IPS DF 4.7 (cell line): Measurements from ENCODE around the gene AMN1.
"Not testable (repeated sequence)": the region's sequence is repeated elsewhere in the genome, so short reads cannot be mapped to it uniquely, and the experiment has no call there.

Experiments
- DNase-seq: peaks from one replicate; pipeline ENCODE4 v3.0.0-alpha.2; 2013; ENCODE audit warnings: low spot score; ENCODE audit errors: extremely low read depth

Gene AMN1

DNA sequence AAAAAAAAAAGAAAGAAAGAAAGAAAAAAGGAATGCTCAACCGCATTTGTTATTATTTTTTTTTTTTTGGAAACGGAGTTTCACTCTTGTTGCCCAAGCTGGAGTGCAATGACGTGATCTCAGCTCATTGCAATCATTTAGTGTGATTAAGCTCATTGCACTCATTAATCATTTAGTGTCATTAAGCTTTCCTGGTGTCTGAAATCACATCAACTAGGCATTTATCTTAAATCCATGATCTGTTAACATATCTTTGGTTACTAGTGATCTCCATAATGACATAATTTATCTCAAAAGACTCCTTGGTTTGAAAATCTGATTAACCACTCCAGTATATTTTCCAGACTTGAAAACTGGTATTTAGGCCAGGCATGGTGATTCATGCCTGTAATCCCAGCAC is 43.0 kb downstream of the AMN1 start:
- no peak for DNase-seq

DNA sequence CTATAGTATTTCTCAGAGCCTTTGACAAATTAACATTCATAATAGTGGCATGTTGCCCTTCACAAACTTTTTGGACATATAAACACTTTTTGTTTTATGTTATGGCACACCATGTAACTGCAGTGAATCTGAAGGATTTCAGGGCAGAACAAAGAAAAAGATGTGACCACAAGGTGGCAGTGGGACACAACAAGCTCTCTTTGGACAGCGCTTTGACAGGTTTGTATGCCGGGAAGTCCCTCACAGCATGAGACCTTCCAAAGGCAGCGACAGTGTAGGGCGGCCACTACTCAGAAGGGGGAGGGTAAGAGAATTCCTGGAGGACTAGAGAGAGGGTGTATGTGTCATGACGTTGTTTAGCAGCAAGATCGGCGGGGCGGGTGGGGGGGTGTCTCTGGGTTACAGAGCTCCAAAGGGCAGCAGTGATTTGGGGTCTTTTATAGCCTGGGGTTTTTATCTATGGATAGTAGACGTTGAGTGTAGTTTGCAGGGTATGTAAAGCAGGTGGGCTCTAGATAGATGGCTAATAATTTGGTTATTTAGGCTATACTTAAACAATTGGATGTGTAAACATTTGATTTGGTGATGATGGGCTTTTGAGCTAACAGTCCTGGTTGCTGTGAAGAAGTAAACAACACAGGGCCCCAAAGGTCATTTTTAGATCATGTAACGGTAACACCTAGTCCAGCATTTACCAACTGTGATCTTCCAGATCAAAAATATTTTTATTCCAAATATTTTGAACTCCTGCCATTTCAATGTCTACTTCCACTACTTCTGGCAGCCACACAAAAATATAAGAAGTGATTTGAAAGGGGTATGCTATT is 46.5 kb downstream of the AMN1 start:
- peak; percentile 95 for DNase-seq

DNA sequence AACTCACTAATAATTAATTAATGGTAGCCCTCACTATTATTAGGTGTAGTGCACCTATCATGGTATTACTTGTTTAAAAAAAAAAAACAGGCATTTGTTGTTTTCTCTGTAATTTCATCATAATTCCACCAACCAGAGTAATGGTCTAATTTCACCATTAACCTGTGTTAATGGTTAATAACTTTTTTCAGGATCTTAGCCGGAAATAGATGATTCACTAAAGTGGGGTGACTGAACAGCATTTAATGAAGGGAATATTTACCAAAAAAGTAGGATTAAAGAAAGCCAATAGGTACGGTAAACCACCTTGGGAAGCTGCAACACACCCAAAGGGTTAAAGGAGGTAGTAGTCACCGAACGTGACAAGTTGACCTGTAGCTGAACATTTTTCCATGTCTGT is 56.3 kb downstream of the AMN1 start:
- no peak for DNase-seq

DNA sequence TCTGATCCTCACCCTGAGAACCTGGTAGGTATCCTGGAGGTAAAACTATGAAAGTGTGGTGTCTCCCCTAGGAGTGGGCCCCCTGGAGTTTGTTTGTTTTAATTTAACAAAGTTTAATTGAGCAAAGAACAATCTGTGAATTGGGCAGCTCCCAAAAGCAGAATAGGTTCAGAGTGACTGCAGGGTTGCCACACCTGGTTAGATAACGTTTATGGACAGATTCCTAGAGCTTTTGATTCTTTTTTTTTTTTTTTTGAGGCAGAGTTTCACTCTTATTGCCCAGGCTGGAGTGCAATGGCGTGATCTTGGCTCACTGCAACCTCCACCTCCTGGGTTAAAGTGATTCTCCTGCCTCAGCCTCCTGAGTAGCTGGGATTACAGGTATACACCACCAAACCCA is 59.2 kb downstream of the AMN1 start:
- not testable (repeated sequence) for DNase-seq

DNA sequence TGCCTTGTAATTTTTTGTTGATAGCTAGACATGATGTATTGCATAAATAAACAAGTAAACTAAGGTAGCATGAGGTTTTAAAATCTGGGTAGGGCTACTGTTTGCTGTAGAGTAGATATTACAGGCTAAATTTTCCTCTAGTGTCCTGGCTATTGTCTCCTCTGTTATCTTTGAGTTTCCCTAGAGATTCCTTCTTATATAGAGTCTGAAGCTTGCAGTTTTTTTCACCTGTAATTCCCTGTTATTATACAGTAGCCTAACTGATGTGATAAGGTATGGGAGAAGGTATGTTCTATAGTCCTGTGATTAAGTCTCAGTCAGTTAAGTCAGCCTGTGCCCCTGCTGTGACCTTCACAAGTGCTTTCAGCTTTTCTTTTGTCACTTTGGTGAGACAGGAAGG is 59.8 kb downstream of the AMN1 start:
- DNase-seq = no peak

DNA sequence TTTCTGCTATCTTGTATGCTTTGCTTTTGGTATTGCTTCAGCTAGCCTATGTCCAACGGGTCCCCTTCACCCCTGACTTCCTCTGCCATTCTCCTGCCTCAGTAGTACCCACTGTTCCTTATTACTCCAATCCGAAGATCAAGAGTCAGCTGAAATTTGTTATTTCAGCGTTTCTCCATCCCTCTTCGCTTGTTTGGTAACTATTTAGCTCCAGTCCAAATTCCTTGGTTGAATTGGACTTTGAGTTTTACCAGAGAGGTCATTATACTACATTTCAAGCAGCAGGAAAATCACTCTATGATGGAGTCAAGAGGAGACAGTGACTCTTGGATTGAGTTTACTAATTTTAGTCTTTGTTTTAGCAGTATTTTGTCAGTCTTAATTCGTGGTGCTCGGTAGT is 64.8 kb downstream of the AMN1 start:
- no peak for DNase-seq

DNA sequence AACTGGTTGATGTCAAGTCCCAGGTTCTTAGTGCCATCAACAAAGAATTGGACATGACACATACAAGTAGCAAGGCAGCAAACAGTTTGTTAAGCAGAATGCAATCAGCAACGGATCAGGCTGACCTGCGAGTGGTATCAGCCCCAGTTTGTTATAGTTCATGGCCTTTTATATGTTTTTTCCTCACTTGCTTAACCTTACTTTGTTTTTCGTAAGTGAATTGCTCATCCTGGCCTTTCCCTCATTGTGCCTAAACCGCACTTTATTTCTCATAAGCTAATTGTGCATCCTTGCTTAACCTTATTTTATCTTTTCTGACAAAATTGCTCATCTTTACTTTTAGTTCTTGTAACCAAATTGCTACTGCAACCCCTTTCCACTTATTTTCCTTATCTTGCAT is 65.2 kb downstream of the AMN1 start:
- DNase-seq = no peak

DNA sequence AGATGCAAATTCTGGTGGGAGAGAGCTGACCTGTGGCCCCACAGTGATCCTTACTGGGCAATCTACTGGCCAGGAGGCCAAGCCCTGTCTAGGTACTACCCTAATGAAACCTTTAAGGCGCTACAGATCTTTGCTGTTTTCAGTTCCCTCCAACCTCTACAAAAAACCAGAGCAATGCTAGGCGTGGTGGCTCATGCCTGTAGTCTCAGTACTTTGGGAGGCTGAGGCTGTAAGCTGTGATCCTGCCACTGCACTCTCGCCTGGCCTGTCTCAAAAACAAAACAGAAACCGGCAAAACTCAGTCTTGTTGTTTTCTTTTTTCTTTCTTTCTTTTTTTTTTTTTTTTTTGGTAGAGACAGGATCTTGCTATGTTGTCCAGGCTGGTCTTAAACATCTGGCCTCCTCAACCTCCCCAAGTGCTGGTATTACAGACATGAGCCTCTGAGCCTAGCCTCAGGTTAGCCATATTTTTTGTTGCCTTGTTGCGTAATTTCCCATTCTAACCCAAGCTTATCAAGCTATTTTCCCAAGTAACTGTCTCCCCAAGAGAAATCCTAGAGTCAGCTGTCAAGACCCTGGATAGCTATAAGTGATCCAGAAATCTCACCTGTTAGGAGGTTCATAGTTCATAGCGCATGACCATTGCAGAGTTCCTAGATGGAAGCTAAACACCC is 66.5 kb downstream of the AMN1 start:
- no peak for DNase-seq

DNA sequence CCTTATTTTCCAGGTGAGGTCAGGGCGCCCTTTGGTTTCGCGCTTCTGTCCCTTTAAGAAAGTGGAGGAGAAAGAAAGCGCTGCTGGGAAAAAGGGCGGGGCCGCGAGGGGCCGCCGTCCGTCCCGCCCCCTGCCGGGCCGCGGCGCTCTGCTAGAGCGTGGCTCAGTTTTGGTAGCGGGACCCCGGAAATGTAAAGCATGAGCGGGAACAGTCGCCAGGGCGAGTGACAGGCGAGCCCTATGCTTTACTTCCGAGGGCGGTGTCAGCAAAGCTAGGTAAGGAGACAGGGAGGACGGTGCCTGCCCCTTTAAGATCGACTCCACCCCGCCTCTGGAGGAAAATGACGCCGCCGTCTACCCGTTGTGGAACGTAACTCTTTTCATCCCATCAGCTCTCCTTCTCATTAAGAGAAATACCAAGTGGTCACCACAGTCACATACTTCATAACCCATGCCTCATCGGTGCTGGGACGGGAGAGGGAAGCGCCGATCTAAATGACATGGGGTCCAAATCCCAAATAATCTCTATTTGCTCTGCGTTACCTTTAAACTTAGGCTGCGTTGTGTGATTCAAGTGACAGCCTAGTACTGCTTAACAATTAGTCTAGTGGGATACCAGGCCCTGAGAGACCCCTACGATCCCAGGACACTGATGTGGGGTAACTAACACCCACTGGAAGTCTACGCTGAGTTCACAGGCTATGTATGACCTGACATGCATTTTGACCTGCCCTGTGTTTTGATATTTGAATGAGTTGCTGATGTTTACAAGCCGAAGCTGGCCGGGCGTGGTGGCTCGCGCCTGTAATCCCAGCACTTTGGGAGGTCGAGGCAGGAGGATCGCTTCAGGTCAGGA is 69.5 kb downstream of the AMN1 start, which contains the start of gene ETFBKMT:
Gene ETFBKMT, plus strand, starts transcription at position 602 of the 856 bp plus-strand sequence. CDS start 2,266 bp downstream, outside the sequence.
- peak; percentile 56 for DNase-seq

DNA sequence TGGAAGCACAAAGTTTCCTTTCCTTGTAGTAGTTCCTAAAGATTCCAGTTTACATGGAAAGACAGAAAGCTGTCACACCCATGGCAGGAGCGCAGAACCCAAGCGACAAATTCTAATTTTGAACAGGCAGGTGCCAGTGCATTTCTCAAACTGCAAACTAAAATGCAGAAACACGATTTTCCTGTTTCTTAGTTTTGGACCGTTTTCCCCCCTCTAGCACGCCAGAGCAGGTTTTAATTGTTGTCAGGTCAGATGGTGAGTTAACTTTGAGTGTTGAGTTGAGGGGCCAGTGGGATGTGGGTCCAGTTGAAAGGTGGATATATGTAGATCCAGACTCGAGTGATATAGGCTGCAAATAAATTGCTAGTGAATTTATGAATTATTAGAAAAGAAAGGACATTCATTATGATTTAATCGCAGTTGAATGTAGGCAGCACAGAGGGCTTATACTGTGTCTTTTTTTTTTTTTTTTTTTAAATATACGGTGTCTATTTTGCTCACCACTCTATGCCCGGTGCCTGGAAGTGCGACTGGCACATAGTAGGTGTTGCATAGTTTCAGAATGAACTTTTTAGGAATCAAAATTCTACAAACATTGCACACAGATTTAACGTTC is 70.2 kb downstream of the AMN1 start:
- DNase-seq = no peak

DNA sequence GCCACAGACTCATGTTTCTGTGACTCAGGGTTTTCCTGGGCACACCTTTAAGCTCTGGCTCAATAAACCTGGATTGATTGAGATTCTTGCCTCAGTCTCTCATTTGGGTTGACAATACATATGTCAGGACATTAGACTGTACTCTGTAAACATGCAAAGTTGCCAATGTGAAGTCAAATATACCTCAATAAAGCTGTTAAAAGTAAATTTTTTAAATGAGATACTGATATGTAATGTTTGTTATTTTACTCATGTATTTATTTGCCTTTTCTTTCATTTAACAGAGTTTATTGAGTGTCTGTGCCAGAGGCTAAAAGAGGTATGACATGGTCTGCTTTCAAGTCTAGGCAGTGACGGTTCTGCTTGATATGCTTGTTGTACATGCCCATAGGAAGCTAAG is 73.0 kb downstream of the AMN1 start:
- no peak for DNase-seq

DNA sequence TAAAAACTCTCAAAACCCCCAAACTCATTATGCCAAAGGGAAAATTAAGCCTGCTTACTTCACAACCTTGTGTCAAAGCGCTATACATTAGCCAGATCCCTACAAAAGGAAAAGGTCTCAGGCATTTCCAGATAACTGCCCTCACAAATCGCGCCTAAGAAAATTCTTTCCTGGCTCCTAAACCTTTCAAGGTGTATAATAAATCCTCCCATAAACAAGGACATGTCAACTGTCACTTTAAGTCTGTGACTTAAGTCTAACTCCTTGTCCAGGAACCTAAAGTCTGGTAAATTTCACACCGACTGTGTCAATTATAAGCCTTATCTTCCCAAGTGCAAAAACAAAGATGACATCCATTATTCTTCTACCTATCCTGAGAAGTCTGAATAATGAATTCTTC is 73.6 kb downstream of the AMN1 start:
- no peak for DNase-seq

DNA sequence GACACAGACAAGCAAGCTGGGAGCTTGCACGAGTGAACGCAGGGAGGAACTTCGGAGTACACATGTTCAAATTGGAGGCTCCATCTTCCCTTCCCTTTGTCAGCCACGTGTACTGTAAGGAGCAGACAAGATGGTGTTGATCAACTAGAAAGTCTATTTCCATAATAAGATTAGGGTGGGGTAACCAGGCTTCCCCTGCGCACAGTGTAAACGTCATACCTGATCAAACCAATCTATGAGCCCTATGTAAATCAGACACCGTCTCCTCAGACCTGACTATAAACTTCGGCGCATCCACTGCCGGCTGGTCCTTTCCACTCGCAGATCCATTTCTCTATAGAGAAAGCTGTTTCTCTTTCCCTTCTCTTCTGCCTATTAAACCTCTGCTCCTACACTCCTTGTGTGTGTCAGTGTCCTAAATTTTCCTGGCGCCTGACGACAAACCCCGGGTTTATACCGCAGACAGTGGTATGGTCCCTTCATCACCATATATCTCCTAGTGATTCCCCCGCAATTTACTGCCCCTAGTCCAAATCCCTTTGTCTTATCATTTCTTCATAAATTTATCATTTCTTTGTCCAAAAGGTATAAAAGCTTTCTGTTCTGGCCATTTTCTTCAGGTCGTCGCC is 76.8 kb downstream of the AMN1 start:
- no peak for DNase-seq

DNA sequence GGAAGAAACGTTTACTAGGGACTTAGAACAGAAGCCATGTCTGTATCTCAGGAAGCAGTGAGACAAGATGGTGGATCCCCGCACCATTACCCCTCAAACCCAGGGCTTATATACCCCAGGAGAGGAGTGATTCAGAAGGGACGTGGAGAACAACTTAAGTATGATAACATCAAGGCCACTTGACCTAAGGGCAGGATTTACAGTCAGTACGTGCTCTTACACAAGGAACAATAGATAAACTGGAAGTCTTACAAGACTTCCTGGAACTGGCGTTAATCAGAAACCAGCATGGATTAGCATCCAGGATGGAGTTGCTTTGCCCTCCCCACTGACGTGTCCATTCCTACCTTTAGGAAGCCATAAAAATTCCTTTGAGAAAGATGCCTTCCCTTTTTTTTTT is 77.9 kb downstream of the AMN1 start:
- DNase-seq = no peak

DNA sequence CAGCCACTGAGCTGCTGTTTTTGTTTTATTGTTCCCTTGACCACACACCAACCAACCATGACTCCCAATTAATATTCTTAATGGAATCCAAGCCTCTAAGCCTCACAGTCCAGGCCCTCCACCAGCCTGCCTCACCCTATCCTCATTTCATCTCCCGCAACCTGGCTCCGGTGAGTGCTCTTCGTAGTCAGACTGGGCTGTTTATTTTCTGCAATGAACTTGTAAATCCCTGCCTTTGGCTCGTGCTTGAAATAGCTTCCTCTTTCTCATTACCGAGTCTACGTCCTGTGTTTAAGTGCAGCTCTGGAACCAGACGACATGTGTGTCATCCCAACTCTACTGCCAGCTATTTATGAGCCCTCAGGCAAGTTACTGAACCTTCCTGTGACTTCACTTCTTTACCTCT is 81.7 kb downstream of the AMN1 start:
- DNase-seq = no peak

DNA sequence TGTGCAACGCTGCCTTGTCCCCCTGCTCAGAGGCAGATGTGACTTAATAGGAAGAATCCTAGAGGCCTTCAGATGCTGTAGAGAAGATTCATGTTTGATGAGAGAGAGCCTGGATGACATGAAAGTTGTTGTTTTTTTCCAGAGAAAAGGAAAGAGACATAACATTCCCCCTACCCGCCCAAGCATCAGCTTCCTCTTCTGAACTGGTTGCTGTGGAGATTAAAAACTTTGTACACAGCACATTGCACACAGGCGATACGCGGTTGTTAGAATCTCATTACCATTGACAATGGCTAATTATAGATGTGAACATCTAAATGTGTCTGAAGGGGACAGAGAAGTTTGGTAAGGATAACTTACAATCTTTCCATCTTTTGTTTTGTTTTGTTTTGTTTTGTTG is 82.9 kb downstream of the AMN1 start:
- no peak for DNase-seq

DNA sequence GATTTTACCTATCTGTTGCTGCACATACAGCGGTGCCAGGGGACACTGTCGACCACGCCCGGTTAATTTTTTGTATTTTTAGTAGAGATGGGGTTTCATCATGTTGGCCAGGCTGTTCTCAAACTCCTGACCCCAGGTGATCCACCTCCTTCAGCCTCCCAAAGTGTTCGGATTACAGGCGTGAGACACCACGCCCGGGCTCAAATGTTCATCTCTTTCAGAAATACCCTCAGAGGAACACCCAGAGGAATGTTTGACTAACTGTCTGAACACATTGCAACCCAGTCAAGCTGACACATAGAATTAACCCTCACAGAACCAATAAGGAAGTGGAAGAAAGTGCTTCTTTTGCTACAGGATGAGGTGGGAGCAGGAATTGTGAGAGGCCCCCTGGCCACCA is 84.3 kb downstream of the AMN1 start:
- no peak for DNase-seq

DNA sequence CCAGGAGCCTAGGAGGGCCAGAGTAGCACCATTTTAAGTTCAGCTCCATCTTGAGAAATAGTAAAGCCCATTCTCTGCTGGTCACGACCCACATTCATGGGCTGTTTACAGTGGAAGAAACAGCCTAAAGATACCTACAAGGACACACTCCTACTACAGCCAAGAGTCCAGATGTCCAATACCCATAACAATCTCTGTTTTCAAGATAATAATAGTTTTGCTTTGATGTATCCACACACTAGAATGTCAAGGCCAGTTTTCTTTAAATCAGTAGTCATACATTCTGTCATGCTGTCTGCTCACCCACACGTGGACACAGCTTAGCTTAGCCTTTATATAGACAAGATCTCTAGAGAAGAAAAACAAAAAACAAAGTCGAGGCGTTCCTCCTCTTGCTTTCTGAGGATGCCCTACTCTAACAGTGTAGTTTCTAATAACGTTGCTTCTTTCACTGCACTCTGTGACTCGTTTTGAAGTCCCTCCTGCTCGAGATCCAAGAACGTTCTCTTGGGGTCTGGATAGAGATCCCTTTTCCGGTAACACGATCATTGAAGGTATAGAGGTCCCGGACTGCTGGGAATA is 87.2 kb downstream of the AMN1 start:
- DNase-seq = no peak

DNA sequence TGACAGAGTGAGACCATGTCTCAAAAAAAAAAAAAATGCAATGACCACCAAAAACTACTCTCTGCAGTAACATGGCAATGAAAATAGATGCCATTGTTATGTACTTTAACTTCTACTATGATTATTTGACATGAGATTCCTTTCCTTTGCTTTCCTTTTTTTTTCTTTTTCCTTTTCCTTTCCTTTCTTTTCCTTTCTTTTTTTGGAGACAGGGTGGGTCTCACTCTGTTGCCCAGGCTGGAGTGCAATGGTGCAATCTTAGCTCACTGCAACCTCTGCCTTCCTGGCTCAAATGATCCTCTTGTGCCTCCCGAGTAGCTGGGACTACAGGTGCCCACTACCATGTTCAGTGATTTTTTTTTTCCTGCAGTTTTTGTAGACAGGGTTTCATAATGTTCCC is 94.2 kb downstream of the AMN1 start:
- no peak for DNase-seq

DNA sequence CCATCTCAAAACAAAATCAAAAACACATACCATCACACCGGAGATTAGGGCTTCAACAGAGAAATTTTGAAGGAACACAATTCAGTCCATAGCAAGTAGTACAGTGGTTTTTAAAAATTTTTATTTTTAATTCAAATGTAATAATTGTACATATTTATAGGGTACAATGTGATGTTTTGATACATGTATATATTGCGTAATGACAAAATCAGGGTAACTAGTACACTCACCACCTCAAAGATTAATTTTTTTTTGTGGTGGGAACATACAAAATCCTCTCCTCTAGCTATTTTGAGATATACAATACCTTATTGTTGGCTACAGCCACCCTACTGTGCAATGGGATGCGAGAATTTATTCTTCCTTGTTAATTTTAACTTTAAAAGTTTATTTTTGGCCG is 95.4 kb downstream of the AMN1 start:
- no peak for DNase-seq

DNA sequence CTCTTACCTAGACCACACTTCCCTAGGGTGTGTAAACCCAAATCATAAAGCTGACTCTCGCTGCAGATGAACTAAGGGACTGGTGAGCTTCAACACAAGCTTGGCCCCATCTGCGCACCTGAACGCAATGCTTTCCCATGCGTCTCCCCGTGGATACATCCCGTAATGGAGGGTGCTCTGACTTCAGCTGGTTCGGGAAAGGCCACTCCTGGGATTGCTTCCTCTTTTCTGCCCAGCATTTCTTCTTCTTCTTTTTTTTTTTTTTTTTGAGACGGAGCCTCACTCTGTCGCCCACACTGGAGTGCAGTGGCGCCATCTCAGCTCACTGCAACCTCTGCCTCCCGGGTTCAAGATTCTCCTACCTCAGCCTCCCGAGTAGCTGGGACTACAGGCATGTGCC is 97.0 kb downstream of the AMN1 start:
- DNase-seq = no peak
